ENCODE data around the gene CUX1. TPM values are rescaled to one million over a fixed set of nuclear protein-coding genes. Genes with fewer than 3 reads are reported as not detected.

CUX1 gene
- total RNA-seq, 4 donors from 2014 or later: 42.8 to 59.0 (median 47.4) TPM

DNA sequence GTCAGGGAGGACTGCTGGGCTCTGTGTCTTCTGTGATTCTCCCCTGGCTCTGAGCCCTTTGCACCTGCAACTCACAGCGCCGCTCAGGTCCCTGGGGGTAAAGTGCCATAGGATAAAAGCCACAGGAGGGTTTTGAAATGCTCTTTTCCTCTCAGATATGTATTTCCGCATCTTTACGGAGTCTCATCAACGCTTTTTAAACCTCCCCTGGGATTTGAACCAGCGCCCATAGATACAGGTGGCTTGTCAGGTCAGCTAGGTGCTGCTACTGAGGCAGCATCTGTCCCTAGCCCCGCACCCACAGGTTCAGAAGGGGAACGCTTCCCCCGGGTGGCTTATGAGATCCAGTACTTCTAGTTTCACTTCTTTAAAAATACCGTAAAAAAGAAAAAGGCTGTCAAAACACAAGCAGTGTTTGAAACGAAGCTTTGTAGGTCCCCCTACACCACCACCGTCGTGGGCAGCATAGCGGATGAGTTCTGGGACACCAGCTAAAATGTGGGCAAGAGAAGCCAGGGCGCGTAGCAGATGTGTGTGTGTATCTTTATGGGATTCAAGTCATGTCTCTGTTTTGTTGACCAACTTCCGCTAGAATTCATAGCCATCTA lies 173.5 kb downstream of the CUX1 start:
- TF ChIP-seq CTCF (IDR thresholded peaks at IDR 0.05; ENCODE audit: low read depth): no peak

GRCh38 chr7:101991860-101992259 lies 174.4 kb downstream of the CUX1 start:
- no peak for TF ChIP-seq CTCF (IDR thresholded peaks at IDR 0.05; ENCODE audit: low read depth)

GRCh38 chr7:101993311-101993710 lies 175.9 kb downstream of the CUX1 start:
- no peak for TF ChIP-seq CTCF (IDR thresholded peaks at IDR 0.05; ENCODE audit: low read depth)

- no peak for TF ChIP-seq CTCF (IDR thresholded peaks at IDR 0.05; ENCODE audit: low read depth)
Observed at GRCh38 chr7:101995121-101995520, 177.7 kb downstream of the CUX1 start.

GRCh38 chr7:101996131-101996691 lies 178.8 kb downstream of the CUX1 start:
- TF ChIP-seq CTCF (IDR thresholded peaks at IDR 0.05; ENCODE audit: low read depth): no peak

DNA sequence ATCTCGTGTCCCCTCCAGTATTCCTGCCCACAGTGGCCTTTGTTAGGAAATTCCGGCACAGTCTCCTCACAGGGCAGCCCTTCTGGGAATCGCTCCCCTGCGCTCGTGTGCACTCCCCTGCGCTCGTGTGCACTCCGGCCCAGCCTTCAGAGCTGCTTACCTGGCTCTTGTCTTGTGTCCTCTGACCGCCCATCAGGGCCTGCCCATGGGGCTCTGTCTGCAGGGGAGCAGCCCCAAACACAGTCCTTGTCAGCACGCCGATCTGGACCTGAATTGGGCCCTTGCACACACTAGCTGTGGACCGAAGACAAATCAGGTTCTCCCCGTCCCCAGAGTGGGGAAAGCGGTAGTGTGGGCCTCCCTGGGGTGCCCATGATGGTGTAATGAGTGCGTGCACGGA lies 179.4 kb downstream of the CUX1 start:
- no peak for TF ChIP-seq CTCF (IDR thresholded peaks at IDR 0.05; ENCODE audit: low read depth)

- TF ChIP-seq CTCF (IDR thresholded peaks at IDR 0.05; ENCODE audit: low read depth): no peak
Observed at GRCh38 chr7:101998029-101998905, 180.8 kb downstream of the CUX1 start.

All from subcutaneous adipose tissue (tissue), 4 donors.